GM21390 (cell line): ENCODE results near the gene MTFP1.
"Not testable (repeated sequence)": the region's sequence is repeated elsewhere in the genome, so short reads cannot be mapped to it uniquely, and the experiment has no call there.

Experiments used
- ATAC-seq: cut with Tn5 transposase; IDR thresholded peaks from one replicate; pipeline ENCODE4 v1.9.1; 2021; ENCODE audit not compliant: unreplicated experiment

The MTFP1 gene

DNA sequence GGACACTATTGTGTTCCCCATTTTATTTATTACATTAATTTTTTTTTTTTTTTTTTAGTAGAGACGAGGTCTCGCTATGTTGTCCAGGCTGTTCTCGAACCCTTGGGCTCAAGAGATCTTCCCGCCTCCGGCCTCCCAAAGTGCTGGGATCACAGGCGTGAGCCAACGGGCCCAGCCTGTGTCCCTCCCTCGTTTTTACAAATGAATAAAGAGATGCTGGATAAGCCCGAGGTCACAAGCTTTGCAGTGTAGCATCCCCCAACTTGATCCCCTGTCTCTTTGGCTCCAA lies 297 bp upstream of the MTFP1 start:
- no peak for ATAC-seq

DNA sequence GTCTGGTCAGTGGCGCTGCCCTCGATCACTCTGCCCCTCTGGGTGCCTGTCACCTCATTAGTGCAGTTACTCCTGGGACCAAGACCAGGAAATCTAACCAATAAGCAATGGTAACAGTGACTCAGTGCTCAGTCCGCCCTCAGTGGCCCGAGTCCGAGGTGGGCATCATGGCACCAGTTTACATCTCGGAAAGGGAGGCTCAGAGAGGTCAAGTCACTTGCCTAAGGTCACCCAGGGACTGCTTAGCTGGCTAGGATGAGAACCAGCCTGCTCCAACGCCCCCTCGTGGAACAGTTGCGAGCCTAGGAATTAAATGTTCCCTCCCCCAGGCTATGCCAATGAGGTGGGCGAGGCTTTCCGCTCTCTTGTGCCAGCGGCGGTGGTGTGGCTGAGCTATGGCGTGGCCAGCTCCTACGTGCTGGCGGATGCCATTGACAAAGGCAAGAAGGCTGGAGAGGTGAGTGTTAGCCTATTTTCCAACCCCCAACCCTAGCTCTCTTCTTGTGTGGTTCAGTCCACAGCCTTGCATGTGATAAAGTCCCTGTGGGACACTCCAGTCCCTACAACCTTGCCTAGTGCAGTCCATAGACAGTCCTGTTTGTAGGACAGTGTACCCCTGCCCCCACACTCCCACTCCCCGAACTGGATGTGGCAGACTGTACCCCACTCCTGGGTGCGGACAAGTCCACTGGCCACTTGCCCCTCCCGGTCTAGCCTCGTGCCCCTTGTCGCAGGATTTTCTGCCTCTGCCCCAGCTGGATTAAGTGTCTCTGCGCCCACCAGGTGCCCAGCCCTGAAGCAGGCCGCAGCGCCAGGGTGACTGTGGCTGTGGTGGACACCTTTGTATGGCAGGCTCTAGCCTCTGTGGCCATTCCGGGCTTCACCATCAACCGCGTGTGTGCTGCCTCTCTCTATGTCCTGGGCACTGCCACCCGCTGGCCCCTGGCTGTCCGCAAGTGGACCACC lies 1.1 kb downstream of the MTFP1 start:
- no peak for ATAC-seq

DNA sequence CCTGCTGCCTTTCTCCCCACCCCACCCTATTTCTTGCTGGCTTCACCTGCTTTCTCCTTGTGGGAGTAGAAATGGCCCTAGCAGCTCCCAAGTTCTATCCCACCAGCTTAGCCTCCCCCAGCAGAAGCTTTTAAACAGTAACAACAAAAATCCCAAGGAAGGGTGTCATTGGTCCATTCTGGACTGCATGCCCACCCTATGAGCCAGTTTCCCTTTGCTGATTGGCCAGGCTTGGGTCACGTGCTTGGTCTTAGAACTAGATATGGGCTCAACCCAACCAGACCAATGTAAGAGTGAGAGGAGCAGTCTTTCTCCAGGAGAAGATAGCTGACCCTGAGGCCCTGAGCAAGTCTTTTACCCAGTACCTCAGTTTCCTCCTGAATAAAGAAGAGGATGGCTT lies 2.3 kb downstream of the MTFP1 start:
- no peak for ATAC-seq

DNA sequence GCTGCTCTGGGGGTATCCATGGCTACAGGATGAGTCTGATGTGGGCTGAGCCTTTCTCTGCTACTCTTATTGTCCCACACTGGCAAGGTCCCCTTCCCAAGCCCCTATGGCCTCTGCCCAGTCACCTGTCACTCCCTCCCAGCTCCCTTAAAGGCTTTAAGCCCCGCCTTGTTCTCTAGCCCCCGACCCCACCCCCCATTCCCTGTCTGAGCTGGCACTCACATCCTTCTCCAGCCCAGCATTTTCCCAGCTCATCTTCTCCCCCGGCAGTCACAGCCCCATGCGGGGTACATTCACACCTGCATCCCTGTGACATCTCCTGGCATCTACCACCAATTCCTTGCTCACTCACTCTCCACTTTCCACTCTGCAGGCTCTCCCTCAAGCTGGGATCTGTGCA lies 4.3 kb downstream of the MTFP1 start:
- ATAC-seq = no peak

DNA sequence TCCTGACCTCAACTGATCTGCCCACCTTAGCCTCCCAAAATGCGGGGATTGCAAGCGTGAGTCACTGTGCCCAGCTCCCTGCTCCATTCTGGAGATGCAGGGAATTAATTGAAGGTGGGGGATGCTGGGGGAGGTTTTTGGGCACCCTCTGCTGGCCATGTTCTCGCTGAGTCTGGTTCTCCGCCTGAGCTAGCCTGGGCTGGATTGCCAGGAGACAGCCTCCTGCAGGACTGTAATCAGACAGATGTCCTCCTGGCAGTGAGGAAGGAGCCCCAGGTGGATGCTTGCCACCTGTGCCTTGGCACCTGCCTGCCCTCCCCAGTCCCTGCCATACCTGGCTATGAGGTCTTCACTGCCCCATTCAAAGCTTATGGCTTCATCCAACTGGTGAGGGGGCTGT lies 5.4 kb downstream of the MTFP1 start:
- no peak for ATAC-seq

DNA sequence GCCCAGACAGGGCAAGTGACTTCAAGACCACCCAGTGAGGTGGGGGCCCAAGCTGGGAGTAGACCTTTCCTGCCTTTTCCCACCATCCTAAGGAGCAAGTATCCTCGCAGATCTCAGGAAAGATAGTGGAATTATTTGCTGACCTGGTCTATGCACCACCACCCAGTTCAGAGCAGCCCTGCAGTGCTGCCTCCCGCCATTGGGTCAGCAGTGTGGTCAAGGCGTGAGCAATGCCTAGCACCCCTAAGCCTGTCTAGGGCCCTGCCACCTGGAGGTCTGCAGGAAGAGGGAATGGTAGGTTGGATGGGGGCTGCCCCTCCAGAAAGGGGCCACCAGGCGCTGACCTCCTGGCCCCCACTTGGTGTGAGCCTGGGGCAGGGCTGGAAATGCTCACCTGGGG lies 6.5 kb downstream of the MTFP1 start:
- ATAC-seq = no peak

DNA sequence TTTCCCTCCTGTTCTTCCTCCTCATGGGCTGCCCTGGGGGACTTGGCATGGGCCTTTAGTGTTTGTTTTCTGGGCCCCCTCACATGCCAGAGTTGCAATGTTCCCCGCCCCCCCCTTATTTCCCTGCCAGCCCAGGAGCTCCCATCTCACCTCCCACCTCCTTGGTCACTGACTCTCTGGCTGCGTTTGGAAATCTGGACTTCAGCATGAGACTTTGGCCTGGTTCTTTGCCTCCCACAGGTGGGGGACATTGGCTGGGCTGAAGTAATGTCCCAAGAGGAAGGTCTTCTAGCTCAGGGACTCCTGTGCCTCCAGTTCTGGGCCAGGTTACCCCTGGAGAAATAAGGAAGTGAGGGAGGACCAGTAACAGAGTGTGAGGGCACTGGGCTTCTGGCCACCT lies 7.0 kb downstream of the MTFP1 start:
- no peak for ATAC-seq

DNA sequence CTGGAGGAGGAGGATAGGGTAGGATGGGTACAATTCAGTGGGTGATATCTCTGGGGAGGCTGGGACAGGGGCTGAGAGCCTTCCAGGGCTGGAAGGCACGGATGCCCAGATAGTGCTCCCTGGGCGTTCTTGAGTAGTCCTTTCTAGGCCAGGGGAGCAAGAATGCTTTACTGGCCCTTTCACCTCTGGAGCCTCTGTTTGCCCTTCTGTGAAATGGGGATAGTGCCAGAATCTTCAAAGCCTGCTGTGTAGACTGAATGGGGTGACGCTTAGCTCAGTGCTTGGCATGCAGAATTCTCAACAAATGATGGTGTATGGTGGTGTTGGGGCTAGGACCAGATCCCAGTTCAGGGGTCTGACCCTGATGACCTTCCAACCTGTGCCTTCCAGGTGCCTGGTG lies 7.7 kb downstream of the MTFP1 start:
- no peak for ATAC-seq

DNA sequence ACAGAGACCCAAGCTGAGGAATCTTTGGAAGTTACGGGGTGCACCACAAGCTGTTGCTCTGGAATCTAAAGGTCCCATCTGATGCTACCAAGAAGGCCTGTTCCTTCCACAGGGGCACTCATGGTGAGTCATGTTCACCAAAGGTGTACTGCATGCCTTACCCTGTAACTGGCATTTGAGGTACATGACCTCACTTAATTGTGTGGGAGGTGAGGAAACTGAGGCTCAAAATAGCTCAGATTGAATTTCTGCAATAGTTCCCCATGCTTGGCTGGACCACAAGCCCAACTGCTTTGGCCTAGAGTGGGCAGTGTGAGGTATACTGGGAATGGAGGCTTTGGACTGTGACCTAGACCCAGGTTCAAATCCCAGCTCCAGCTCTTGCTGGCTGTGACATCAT lies 8.2 kb downstream of the MTFP1 start:
- no peak for ATAC-seq

DNA sequence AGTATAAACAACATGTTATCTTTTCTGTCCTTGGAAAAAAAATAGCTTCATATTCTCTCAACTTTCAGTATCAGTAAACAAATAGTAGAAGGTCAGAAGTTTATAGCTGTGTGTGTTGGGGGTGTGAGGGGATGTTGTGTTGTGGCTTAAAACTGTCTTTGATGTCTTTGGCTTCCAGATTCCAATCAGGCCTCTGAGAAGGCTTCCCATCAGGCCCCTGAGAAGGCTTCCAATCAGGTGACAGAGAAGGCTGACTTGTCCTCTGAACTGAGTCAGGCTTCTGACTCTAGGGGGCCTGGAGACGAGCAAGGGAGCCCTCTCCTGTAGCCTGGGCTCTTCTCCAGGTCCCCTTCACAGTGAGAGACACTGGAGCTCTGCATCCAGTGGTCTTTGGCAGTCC lies 9.3 kb downstream of the MTFP1 start:
- no peak for ATAC-seq

DNA sequence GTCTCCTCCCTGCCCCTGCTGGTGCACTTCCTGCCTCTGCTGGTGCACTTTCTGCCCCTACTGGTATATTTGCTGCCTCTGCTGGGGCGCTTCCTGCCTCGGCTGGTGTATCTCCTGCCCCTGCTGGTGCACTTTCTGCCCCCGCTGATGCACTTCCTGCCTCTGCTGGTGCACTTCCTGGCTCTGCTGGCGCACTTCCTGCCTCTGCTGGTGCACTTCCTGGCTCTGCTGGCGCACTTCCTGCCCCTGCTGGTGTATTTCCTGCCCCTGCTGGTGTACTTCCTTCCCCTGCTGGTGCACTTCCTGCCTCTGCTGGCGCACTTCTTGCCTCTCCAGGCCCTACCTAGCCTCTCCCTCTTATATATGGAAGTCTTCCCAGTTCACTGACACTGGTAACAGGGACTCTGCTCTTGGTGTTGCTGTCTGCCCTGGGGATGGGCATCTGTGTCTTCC lies 10.1 kb downstream of the MTFP1 start:
- ATAC-seq = no peak

DNA sequence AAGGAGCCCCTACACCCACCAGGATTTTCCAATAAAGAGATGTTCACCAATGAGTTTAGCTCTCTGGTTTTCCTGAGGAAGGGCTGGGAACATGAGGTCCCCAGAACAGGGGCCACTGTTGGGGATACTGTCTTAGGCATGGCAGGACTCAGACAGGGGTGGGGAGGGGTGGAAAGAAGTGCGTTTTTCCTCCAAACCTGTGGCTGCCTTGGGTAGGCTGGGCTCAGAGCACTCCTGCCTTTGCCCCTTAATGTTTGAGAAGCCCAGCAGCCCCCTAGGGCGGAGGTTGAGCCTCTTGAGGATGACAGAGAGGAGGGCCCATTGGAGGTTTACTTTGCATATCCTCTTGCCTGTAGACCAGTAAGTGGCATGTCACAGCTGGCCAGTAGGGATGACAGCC lies 10.6 kb downstream of the MTFP1 start:
- ATAC-seq = no peak

DNA sequence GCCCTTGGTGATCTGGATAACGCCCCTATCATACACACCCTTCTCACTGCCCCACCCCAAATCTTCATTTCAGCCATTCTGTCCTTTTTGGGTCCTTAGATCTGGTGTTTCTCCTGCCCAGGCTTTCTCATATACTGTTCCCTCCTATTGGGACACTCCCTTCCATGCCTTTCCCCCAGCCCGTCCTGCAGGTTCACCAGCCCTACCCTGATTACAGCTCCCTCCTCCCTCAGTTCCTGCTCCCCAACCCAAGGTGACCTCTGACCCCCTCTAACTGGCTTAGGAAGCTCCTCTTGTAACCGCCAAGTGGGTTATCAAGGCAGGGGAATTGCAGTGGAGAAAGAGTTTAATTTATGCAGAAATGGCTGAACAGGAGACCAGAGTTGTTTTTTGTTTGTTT lies 13.0 kb downstream of the MTFP1 start:
- ATAC-seq = no peak

DNA sequence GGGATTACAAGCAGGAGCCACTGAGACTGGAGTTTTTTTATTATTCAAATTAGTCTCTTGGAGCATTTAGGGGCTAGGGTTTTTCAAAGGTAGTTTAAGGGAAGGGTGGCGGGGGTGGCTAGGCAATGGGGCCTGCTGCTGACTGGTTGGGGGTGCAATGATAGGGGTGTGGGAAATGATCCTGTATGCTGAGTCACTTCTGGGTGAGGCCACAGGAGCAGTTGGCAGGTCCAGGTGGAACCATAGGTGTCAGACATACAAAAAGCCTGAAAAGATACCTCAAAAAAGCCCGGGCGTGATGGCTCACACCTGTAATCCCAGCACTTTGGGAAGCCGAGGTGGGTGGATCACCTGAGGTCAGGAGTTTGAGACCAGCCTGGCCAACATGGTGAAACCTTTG lies 13.7 kb downstream of the MTFP1 start:
- no peak for ATAC-seq

DNA sequence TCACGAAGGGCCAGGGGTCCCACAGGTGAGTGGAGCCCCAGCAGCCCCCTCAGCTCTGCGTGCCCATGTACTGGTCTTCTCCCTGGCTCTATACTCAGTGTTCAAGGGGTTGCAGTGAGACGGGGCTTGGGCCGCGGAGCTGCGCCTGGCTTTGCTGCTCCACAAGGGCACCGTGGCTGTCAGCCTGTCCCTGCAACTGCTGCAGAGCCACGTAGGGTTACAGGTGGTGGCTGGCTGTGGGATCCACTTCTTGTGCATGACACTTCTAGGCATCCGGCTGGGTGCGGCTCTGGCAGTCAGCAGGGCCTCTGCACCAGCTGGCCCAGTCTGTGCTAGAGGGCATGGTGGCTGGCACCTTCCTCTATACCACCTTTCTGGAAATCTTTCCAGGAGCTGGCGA lies 14.3 kb downstream of the MTFP1 start:
- no peak for ATAC-seq

DNA sequence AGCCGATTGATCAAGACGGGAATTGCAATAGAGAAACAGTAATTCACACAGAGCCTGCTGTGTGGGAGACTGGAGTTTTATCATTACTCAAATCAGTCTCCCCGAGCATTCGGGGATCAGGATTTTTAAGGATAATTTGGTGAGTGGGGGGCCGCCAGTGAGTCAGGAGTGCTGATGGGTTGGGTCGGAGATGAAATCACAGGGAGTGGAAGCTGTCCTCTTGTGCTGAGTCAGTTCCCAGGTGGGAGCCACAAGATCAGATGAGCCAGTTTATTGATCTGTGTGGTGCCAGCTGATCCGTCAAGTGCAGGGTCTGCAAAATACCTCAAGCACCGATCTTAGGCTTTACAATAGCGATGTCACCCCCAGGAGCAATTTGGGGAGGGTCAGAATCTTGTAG lies 15.5 kb downstream of the MTFP1 start:
- no peak for ATAC-seq

DNA sequence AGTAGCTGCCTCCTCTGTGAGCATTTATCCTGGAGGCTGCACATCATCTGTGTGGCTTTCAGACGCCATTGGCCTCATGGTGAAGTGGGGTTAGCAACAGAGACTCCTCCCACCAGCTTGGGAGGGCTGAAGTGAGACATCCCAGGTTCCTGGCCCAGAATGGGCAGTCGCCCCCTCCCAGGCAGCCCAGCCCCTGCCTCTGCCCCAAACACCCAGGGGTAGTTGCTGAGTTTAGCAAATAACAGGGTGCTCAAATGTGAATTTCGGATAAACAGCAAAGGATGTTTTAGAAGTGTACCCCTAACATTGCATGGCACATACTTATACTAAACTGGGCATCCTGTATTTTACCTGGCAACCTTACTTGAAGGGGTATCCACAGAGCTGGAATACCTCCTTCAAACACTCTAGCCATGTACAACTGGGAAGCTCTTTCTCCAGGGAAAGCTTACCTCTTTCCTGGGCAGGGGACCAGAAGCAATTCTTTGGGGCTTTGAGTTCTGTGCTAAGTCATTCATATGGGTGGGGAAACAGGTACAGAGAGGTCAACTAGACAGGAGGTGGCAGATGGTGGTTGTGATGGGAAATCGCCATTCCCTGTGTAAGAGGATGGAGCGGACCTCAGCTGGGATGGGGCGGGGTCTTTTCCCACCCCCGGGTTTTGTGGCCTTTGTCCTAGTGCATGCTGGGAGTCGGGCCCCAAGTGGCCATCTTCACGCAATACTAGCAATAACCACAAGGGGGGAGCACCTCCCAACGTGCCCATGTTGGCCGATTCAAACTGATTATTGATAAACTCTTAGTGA lies 19.3 kb downstream of the MTFP1 start:
- ATAC-seq = no peak

DNA sequence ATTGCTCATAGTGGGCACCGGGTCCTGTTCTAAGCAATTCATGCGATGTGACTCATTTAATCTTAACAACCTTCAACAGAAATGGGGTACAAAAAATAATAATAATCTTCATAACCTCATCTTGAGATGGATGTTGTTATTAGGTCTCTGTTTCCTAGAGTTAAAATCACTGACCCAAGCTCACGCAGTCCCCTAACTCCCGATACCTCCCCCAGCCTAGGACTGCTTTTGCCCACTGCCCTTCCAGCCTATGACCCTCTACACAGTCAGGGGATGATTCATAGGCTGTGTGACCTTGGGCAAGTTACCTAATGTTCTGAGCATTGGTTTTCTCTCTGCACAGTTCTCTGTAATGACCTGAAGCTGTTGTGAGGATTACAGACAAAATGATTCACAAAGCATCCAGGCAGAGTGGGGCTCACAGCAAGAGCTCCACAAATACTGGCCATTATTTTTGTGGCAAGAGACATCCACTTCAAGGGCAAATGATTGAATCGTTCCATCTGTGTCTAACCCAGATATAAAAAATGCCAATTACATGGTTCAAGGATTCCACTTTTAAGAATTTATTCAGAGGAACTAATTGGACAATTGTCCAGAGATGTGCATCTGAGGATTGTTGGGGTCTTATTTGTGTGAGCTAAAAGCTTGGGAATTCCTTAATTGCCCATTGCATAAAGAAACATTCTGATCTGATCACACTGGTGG lies 20.0 kb downstream of the MTFP1 start:
- ATAC-seq = no peak

DNA sequence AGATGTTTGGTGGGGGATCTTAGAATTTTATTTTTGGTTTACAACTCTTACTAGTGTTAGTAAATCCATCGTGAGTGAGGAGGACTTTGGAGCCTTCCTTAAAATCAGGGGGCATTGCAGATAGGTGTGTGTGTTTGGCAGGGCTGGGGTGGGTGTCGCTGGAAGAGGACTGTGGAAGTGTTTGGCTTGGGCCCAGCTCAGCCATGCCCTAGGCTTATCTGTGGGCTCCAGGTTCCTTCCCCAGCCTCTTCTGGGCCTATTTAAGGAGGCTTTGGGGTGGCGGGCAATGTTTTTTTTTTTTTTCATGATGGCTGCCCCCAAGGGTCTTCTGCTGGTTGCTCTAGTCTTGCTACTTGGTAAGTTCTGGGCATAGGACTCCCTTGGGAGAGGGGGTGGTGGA lies 22.1 kb downstream of the MTFP1 start:
- no peak for ATAC-seq

DNA sequence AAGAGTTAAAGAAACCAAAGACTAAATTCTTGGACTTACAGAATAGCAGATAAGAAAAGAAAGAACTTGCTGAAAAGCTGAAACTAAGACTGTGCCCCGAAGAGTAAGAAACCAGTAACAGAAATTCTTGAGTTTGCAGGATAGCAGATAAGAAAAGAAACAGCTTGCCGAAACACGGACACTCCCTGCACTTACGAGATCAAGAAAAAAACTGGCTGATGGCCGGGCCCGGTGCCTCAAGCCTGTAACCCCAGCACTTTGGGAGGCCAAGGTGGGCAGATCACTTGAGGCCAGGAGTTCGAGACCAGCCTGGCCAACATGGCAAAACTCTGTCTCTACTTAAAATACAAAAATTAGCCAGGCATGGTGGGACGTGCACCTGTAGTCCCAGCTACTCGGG lies 25.9 kb downstream of the MTFP1 start:
- not testable (repeated sequence) for ATAC-seq

DNA sequence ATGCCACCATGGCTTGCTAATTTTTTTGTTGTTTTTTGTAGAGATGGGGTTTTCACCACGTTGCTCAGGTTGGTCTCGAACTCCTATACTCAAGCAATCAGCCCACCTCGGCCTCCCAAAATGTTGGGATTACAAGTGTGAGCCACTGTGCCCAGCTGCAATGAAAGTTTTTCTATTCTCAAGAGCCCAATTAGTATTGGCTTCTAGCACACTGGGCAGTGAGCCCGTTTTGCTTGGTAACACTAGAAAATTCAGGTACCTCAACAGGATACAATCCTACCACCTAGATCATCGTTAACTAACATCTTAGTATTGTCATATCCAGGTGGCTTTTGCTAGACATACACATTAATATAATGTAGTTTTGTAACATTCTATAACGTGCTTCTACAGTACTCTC lies 27.3 kb downstream of the MTFP1 start:
- no peak for ATAC-seq
